Naive thymus-derived CD4-positive, alpha-beta T cell (primary cell): ENCODE results near the gene BAIAP3. TPM values are rescaled to one million over a fixed set of nuclear protein-coding genes. Genes with fewer than 3 reads are reported as not detected.
A peak's percentile ranks its signal among the peaks of the same experiment; 100 is the strongest.

Experiments
- ATAC-seq: fragments of 150-1000 bp; cut with Tn5 transposase; 2 replicates; pipeline ENCODE4 v1.10.0; 2021; ENCODE audit warnings: mild to moderate bottlenecking, moderate library complexity
- CTCF ChIA-PET: fragments of 350-600 bp; sonication (Branson Sonifier 250); formaldehyde crosslinking; loops from one replicate; lab custom pipeline; 2021; ENCODE audit warnings: antibody characterized with exemption; lab: Charles Lee
- POLR2A ChIA-PET: fragments of 350-600 bp; sonication (Branson Sonifier 250); formaldehyde crosslinking; loops from one replicate; lab custom pipeline; 2021; ENCODE audit warnings: antibody characterized with exemption, inconsistent platforms; lab: Charles Lee
- DNase-seq, 9 donors: peaks; one replicate each; pipeline versions ENCODE4 v3.0.0 to v3.0.0-alpha.2; 2020 to 2022; ENCODE audit warnings: mixed read lengths in 1 of 9
- H3K27ac ChIP-seq: one replicate; pipeline ENCODE4 v1.7.0; 2013; ENCODE audit warnings: mild to moderate bottlenecking, low read depth, low read length, moderate library complexity
- H3K27me3 ChIP-seq, 2 donors: one replicate each; pipeline ENCODE4 v1.7.0; 2013; ENCODE audit warnings: low read length in 2 of 2, mild to moderate bottlenecking in 2 of 2, moderate library complexity in 2 of 2; ENCODE audit not compliant: control insufficient read depth in 2 of 2, insufficient read depth in 2 of 2
- H3K36me3 ChIP-seq, 3 experiments: 1 replicate in 2 of 3; 2 replicates in 1 of 3; pipeline ENCODE4 v1.7.0; 2013; ENCODE audit warnings: low read length in 3 of 3, mild to moderate bottlenecking in 3 of 3, moderate library complexity in 1 of 3; ENCODE audit not compliant: insufficient read depth in 3 of 3, control insufficient read depth in 2 of 3
- H3K4me1 ChIP-seq, 2 donors: one replicate each; pipeline ENCODE4 v1.7.0; 2013; ENCODE audit warnings: low read length in 2 of 2, mild to moderate bottlenecking in 2 of 2, moderate library complexity in 1 of 2; ENCODE audit not compliant: control insufficient read depth in 2 of 2, insufficient read depth in 2 of 2
- H3K4me3 ChIP-seq: 2 replicates; pipeline ENCODE4 v1.7.0; 2013; ENCODE audit warnings: mild to moderate bottlenecking, low read length
- H3K9me3 ChIP-seq, 3 experiments: 1 replicate in 2 of 3; 2 replicates in 1 of 3; pipeline ENCODE4 v1.7.0; 2013; ENCODE audit warnings: low read length in 3 of 3; ENCODE audit not compliant: control insufficient read depth in 2 of 3
- H3K27ac Mint-ChIP-seq, 9 donors: one replicate each; pipeline ENCODE4 v1.8.0; 2020 to 2022; ENCODE audit warnings: mixed read lengths in 9 of 9, mild to moderate bottlenecking in 8 of 9, moderate library complexity in 5 of 9, inconsistent platforms in 2 of 9
- H3K27me3 Mint-ChIP-seq, 5 donors: one replicate each; pipeline ENCODE4 v1.8.0; 2021 to 2022; ENCODE audit warnings: mixed read lengths in 5 of 5, mild to moderate bottlenecking in 1 of 5
- H3K36me3 Mint-ChIP-seq, 5 donors: one replicate each; pipeline ENCODE4 v1.8.0; 2020 to 2022; ENCODE audit warnings: mixed read lengths in 5 of 5, mild to moderate bottlenecking in 3 of 5, inconsistent platforms in 1 of 5
- H3K4me1 Mint-ChIP-seq, 7 donors: one replicate each; pipeline ENCODE4 v1.8.0; 2020 to 2022; ENCODE audit warnings: mixed read lengths in 7 of 7, mild to moderate bottlenecking in 3 of 7, inconsistent platforms in 1 of 7
- H3K4me3 Mint-ChIP-seq, 10 donors: one replicate each; pipeline ENCODE4 v1.8.0; 2020 to 2022; ENCODE audit warnings: mild to moderate bottlenecking in 10 of 10, mixed read lengths in 10 of 10, moderate library complexity in 6 of 10, inconsistent platforms in 2 of 10
- H3K9me3 Mint-ChIP-seq, 11 donors: one replicate each; pipeline ENCODE4 v1.8.0; 2020 to 2022; ENCODE audit warnings: mixed read lengths in 11 of 11, mild to moderate bottlenecking in 4 of 11, inconsistent platforms in 1 of 11, moderate library complexity in 1 of 11
- intact Hi-C, 2 donors: fragments of 100-400 bp; cut with micrococcal nuclease; formaldehyde crosslinking; loops; one replicate each; pipeline ENCODE4 v1.15.1; 2023
- polyA plus RNA-seq, 2 donors: library from polyadenylated mRNA; unstranded; fragments of 300-500 nt; fragmentation: Illumina TruSeq; gene quantifications; one replicate each; pipeline ENCODE4 v1.2.3, GENCODE V29; 2021
- total RNA-seq, 6 experiments: library from RNA in 5 of 6; stranded (reverse) in 5 of 6; gene quantifications; 1 replicate in 5 of 6; 2 replicates in 1 of 6; pipeline ENCODE4 v1.2.3 and lab custom pipeline; 2021 to 2026

The BAIAP3 gene
- total and polyA plus RNA-seq, 7 experiments from 2014 or later, result 0.20 to 7.5 (median 1.1) TPM

DNA sequence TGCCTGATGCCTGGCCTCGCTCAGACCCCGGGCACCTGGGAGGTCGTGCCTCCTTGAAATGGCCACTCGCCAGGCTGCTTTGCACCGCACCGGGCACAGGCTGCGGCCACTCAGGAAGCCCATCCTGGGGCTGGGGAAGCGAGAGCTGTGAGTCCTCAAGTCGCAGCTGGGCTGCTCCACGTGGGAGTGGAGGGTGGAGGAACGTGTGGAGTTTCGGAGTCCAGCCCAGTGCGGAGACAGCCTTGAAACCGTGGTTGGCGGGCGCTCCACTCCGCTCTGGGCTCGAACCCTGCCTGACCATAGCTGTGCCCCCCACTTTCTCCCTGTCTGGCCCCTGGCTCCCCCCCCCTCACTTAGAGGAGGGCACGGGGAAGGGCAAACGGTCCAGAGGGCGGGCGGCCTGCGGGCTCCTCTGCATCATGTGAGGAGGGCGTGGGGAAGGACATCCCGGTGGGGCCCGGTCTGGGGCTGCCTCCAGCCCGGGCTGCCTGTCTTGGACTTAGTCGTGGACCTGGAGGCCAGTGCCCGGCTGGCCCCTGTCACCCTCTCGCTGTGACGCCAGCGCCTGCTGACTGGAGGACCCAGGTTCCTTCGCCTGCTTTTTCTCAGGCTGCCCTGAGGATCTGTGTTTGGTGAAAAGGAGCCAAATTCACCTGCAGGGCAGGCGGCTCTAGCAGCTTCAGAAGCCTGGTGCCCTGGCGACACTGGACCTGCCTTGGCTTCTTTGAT, 21.5 kb upstream of the BAIAP3 start:
- Mint-ChIP-seq H3K27ac (peak overlapping the region in 4 of 9 donors; percentile 33 to 98 (median 95)), H3K36me3 (peaks cover 0 to 24% (median 11%) of the 10 kb centered on the region in 5 donors), H3K9me3 (peaks cover 0 to 4% (median 0%) of the 10 kb centered on the region in 11 donors), H3K27me3 (no peaks in the 10 kb centered on the region), H3K4me3 (peak overlapping the region; percentile 92 to 100 (median 98)), H3K4me1 (peaks cover 18 to 53% (median 33%) of the 10 kb centered on the region in 7 donors)
- H3K27ac ChIP-seq, result peak overlapping the region; percentile 71
- H3K4me1 ChIP-seq, result peaks cover 26 to 27% of the 10 kb centered on the region in 2 donors
- intact Hi-C loops, result loop anchor here (2.0 kb wide), 2 partner anchors 17 to 31 kb away; no protein-coding TSS in a partner anchor
- DNase-seq (no peak), ATAC-seq (no peak)
- POLR2A ChIA-PET, result interaction anchor here (0.5 to 1.5 kb wide), 3 partner anchors 14 to 396 kb away, joined by 3 read pairs; no protein-coding TSS in a partner anchor
- CTCF ChIA-PET, result no interaction called here
- peak overlapping the region; percentile 63 for H3K4me3 ChIP-seq
- peaks cover 10 to 51% (median 20%) of the 10 kb centered on the region in 3 experiments for H3K36me3 ChIP-seq
- no peaks in the 10 kb centered on the region for H3K27me3 ChIP-seq
- no peaks in the 10 kb centered on the region for H3K9me3 ChIP-seq

DNA sequence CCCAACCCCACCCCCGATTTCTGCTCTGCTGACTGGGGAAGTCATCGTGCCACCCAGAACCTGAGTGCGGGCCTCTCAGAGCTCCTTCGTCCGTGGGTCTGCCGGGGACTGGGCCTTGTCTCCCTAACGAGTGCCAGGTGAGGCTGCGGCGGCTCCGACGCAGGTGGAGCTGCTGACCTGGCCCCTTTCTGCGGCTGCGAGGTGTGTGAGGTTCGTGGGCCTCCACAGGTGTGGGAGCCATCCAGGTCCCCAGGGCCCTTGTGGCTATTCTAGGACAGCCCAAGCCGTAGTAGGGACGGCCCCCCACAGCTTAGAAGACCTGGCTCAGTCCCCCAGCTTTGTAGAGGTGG, 21.0 kb upstream of the BAIAP3 start:
- Mint-ChIP-seq H3K27me3 (no peaks in the 10 kb centered on the region), H3K9me3 (peaks cover 0 to 4% (median 0%) of the 10 kb centered on the region in 11 donors), H3K27ac (peak overlapping the region in 1 of 9 donors; percentile 43), H3K4me3 (peak overlapping the region in 9 of 10 donors; percentile 16 to 100 (median 56)), H3K4me1 (peaks cover 18 to 52% (median 33%) of the 10 kb centered on the region in 7 donors), H3K36me3 (peaks cover 0 to 27% (median 14%) of the 10 kb centered on the region in 5 donors)
- Histone ChIP-seq H3K27me3 (no peaks in the 10 kb centered on the region), H3K4me3 (no peak overlapping the region), H3K27ac (peak overlapping the region; percentile 71), H3K4me1 (peaks cover 26 to 27% of the 10 kb centered on the region in 2 donors), H3K9me3 (no peaks in the 10 kb centered on the region), H3K36me3 (peaks cover 15 to 56% (median 22%) of the 10 kb centered on the region in 3 experiments)
- intact Hi-C loops, result no loop called here
- DNase-seq, result no peak
- ChIA-PET POLR2A (interaction anchor here (0.5 to 1.5 kb wide), 3 partner anchors 13 to 395 kb away, joined by 3 read pairs; no protein-coding TSS in a partner anchor), CTCF (no interaction called here)
- ATAC-seq, result no peak

DNA sequence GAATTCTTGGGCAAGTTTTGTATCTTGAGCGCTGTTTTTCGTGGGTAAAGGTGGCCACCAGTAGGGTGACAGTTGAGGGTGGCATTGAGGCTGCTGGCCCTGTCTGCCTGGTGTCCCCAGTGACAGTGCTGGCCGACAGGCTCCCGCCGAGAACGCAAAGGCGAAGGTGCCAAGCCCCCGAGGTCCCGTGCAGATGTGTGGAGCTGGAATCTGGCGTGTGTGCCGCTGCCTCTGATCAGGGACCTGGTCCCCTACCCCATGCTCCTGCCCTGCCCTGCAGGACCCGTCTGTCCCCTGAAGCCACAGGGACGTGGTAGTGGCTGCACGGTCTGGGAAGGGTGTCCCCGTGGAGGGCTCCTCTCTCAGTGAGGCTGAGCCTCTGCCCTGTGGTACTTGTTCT, 20.5 kb upstream of the BAIAP3 start:
- CTCF ChIA-PET, result no interaction called here
- no peak overlapping the region for H3K27ac ChIP-seq
- ATAC-seq, result no peak

DNA sequence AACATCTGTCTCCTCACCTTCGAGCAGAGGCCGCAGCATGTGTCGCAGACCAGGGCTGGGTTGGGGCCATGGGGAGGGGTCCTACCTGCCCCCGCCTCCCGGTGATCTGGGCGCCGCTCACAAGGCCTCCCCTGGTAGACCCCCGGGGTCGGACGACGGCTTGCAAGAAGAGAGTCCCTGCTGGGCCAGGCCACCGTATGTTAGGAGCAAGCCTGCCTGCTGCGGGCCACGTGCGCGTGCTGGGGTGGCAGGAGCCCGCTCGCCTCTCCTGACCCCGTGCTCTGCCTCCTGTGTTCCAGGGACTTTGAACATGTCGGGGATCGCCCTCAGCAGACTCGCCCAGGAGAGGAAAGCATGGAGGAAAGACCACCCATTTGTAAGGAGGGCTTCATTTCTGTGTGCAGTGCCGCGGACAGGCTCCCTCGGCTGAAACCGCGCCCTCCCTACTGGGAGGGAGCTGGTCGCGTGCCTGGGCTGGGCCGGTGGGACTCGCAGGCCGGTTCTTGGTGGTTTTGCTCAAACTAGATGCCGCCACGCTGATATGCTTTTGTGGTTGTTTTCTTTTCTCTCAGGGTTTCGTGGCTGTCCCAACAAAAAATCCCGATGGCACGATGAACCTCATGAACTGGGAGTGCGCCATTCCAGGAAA, 19.6 kb upstream of the BAIAP3 start:
- peaks cover 21 to 27% of the 10 kb centered on the region in 2 donors for H3K4me1 ChIP-seq
- POLR2A ChIA-PET, result no interaction called here
- H3K9me3 ChIP-seq, result no peaks in the 10 kb centered on the region
- H3K4me1 Mint-ChIP-seq, result peaks cover 14 to 40% (median 29%) of the 10 kb centered on the region in 7 donors
- H3K4me3 ChIP-seq, result no peak overlapping the region
- peak overlapping the region in 2 of 9 donors; percentile 4 to 52 for H3K27ac Mint-ChIP-seq
- H3K36me3 ChIP-seq, result peaks cover 19 to 70% (median 29%) of the 10 kb centered on the region in 3 experiments
- intact Hi-C loops, result no loop called here
- CTCF ChIA-PET, result no interaction called here
- DNase-seq, result no peak
- no peaks in the 10 kb centered on the region for H3K27me3 Mint-ChIP-seq
- H3K27ac ChIP-seq, result no peak overlapping the region
- no peak for ATAC-seq
- no peaks in the 10 kb centered on the region for H3K27me3 ChIP-seq
- H3K9me3 Mint-ChIP-seq, result peaks cover 0 to 3% (median 0%) of the 10 kb centered on the region in 11 donors
- peak overlapping the region in 1 of 10 donors; percentile 26 for H3K4me3 Mint-ChIP-seq
- peaks cover 4 to 39% (median 18%) of the 10 kb centered on the region in 5 donors for H3K36me3 Mint-ChIP-seq

More for the DNA sequence above, 20.5 kb upstream of the BAIAP3 start:
- intact Hi-C loops, result no loop called here
- Histone ChIP-seq H3K27me3 (no peaks in the 10 kb centered on the region), H3K9me3 (no peaks in the 10 kb centered on the region), H3K36me3 (peaks cover 19 to 61% (median 27%) of the 10 kb centered on the region in 3 experiments), H3K4me1 (peaks cover 26 to 27% of the 10 kb centered on the region in 2 donors), H3K4me3 (no peak overlapping the region)
- Mint-ChIP-seq H3K4me1 (peaks cover 18 to 48% (median 33%) of the 10 kb centered on the region in 7 donors), H3K4me3 (peak overlapping the region in 9 of 10 donors; percentile 38 to 100 (median 64)), H3K27me3 (no peaks in the 10 kb centered on the region), H3K36me3 (peaks cover 0 to 32% (median 18%) of the 10 kb centered on the region in 5 donors), H3K27ac (peak overlapping the region in 2 of 9 donors; percentile 25 to 43), H3K9me3 (peaks cover 0 to 4% (median 0%) of the 10 kb centered on the region in 11 donors)
- no peak for DNase-seq
- POLR2A ChIA-PET, result no interaction called here

DNA sequence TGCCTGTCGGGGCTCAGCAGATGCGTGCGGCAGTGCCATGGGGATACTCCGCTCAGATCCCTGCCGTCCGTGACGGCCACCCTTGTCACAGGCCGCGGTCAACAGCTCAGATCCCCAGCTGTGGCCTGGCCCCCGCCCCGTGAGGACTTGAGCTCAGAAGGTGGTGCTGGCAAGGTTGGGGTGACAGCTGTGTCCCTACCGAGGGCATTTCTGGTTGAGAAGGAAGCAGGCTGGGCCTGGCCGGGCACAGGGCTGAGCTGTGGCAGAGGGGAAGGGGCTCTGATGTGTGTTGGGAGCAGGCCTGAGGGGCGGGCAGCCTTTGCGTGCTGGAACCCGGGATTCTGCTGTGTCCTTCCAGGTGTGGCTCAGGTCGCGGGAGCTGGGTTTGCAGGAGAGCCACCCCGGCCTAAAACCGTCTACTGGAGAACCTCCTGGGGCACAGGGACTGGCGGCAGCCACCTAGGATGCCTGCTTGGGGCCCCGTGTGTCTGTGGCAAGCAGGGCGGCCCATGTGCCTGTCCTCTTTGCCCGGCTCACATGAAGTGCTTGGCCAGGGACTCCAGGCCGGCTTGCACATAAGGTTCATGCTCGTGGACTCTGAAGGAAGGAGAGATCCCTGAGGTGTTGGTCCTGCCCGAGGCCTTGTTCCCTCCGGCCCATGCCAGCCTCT, 18.9 kb upstream of the BAIAP3 start:
- ChIA-PET POLR2A (no interaction called here), CTCF (no interaction called here)
- Histone ChIP-seq H3K27ac (no peak overlapping the region), H3K36me3 (peaks cover 24 to 77% (median 35%) of the 10 kb centered on the region in 3 experiments), H3K27me3 (no peaks in the 10 kb centered on the region), H3K4me1 (peaks cover 21 to 27% of the 10 kb centered on the region in 2 donors), H3K9me3 (no peaks in the 10 kb centered on the region), H3K4me3 (no peak overlapping the region)
- peaks cover 4 to 39% (median 18%) of the 10 kb centered on the region in 5 donors for H3K36me3 Mint-ChIP-seq
- intact Hi-C loops, result no loop called here
- peaks cover 14 to 38% (median 29%) of the 10 kb centered on the region in 7 donors for H3K4me1 Mint-ChIP-seq
- H3K9me3 Mint-ChIP-seq, result peaks cover 0 to 3% (median 0%) of the 10 kb centered on the region in 11 donors
- no peak for DNase-seq
- peak overlapping the region in 3 of 9 donors; percentile 4 to 55 (median 52) for H3K27ac Mint-ChIP-seq
- no peaks in the 10 kb centered on the region for H3K27me3 Mint-ChIP-seq
- peak overlapping the region in 1 of 10 donors; percentile 26 for H3K4me3 Mint-ChIP-seq
- ATAC-seq, result no peak
